IPS-NIHi11 (cell line): ENCODE measurements around the gene THAP10.
"Not testable (repeated sequence)": the region's sequence is repeated elsewhere in the genome, so short reads cannot be mapped to it uniquely, and the experiment has no call there.

Experiments used
- DNase-seq: peaks from one replicate; pipeline ENCODE4 v3.0.0; 2012; ENCODE audit warnings: mixed read lengths, low spot score

THAP10 gene

DNA sequence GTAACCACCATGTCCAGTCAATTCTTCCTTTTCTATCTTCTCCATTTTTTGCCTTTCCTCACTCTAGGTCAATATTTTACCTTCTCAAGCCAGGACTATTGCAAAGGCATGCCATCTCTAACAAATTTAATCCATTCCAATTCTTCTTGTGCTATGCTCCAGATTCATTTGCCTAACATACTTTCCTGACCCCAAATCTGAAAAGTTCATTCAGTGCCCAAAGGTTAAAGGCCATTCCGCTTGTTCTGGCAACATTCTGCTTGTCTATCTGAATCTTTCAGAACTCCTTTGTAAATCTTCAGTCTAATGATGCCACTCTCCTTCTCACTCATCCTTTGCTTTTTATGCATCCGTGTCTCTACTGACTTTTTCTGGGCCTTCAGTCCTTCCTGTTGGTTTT is 15.6 kb downstream of the THAP10 start:
- DNase-seq: no peak

DNA sequence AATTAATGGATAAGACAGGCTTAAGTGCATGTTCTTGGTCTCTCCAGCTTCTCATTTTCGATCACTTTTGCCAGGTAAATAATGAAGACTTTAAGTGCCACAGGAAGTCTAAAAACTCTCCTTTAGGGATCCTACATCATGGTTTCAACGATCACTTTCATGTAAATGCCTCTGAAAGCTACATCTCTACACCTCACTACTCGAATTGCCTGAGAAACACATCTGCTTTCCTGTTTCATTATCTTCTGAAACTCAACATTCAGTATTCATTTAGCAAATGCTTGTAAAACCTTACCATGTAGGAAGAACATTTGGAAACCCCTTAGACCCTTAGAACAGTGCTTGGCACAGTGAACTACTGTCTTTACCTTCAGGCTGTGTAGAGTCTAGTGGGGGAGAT is 16.2 kb downstream of the THAP10 start:
- DNase-seq: no peak

- DNase-seq: peak; percentile 24
Observed at GRCh38 chr15:70875001-70875782, 17.0 kb downstream of the THAP10 start.

DNA sequence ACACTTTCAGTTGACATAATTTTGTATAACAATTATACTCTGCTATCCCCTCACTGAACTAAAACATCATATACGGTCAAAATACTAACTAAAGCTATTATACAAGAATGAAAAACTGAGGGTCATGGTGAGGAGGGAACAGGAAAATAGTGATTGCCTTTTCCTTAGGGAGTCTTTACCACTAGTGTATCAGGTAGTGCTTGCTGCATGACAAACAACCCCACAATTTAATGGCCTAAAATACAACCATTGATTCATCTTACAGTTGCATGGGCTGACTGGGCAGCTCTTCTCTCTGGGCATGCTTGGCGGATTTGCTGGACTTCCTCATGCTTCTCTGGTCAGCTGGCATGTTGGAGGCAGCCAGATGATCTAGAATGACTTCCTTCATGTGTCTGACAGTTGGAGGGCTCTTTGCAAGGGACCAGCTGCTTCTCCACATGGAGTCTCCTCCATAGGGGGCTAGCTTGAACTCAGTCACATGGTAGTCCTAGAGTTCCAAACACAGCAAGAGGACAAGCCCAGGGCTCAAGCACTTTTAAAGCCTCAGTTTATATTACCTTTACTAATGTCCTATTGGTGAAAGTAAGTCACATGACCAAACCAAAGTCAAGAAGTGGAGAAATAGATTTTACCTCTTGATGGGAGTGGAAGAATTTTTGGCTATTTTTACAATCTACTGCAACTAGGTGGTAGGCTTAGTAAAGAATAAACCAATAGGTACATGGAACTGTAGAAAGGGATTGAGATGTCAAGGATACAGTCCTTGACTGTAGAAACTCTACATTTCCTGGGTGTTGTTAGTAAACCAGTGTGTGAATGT is 18.8 kb downstream of the THAP10 start:
- DNase-seq: no peak

- DNase-seq: not testable (repeated sequence)
Observed at GRCh38 chr15:70871490-70871889, 20.7 kb downstream of the THAP10 start.

- no peak for DNase-seq
Observed at GRCh38 chr15:70870051-70870450, 22.2 kb downstream of the THAP10 start.

GRCh38 chr15:70869346-70869745 is 22.9 kb downstream of the THAP10 start:
- no peak for DNase-seq

- DNase-seq: no peak
Observed at GRCh38 chr15:70867911-70868467, 24.2 kb downstream of the THAP10 start.

DNA sequence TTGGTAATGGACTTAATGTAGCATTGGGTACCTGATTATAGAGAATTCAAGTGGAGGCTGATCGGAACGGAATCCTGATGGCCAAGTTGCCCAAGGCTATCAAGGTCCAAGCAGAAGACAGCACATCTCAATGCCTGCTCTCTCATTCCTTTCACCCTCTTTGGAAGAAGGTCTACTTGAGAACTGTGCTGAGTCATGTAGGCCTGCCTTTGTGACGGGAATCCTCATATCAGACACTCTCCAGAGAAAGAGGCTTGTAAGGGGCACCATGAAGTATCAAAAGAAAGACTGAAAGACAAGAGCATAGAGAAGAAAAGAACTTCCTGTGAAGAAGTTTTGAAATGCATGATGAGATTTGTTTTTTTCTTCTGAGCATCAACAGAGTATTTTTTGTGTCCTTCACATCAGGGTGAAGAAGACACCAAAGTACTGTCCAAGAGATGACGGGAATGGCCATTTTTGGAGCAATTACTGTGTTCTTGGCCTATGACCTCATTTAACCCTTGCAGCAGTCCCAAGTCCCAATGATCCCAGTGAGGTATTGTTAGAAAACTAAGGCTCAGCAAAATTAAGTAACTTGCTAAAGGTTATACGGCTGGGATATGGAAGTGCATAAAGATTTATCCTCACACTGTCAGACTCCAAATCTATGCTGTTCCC is 25.1 kb downstream of the THAP10 start:
- DNase-seq: no peak

- no peak for DNase-seq
Observed at GRCh38 chr15:70863450-70864218, 28.6 kb downstream of the THAP10 start.

DNA sequence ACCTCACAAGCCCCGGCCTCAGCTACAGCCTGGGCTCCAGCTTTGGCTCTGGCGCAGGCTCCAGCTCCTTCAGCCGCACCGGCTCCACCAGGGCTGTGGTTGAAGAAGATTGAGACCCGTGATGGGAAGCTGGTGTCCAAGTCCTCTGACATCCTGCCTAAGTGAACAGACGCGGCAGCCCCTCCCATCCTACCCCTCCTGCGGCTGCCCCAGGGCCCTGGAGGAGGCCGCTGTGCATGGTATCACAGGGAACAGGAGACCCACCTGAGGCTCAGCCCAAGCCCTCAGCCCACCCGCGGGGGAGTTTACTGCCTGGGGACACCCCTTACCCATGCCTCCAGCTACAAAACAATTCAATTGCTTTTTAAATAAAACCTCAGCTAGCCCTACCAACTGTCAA is 32.2 kb downstream of the THAP10 start:
- DNase-seq: no peak

DNA sequence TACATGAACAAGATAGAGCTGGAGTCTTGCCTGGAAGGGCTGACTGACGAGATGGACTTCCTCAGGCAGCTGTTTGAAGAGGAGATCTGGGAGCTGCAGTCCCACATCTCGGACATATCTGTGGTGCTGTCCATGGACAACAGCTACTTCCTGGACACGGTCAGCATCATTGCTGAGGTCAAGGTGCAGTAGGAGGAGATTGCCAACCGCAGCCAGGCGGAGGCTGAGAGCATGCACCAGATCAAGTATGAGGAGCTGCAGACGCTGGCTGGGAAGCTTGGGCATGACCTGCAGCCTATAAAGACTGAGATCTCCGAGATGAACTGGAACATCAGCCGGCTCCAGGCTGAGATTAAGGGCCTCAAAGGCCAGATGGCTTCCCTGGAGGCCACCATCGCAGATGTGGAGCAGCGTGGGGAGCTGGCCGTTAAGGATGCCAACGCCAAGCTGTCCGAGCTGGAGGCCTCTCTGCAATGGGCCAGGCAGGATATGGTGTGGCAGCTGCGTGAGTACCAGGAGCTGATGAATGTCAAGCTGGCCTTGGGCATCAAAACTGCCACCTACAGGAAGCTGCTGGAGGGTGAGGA is 32.8 kb downstream of the THAP10 start:
- no peak for DNase-seq

GRCh38 chr15:70858614-70859321 is 33.5 kb downstream of the THAP10 start:
- not testable (repeated sequence) for DNase-seq

- DNase-seq: no peak
Observed at GRCh38 chr15:70857562-70858285, 34.5 kb downstream of the THAP10 start.

- no peak for DNase-seq
Observed at GRCh38 chr15:70856884-70857561, 35.2 kb downstream of the THAP10 start.

- no peak for DNase-seq
Observed at GRCh38 chr15:70856177-70856883, 35.9 kb downstream of the THAP10 start.

- no peak for DNase-seq
Observed at GRCh38 chr15:70855764-70856163, 36.5 kb downstream of the THAP10 start.

DNA sequence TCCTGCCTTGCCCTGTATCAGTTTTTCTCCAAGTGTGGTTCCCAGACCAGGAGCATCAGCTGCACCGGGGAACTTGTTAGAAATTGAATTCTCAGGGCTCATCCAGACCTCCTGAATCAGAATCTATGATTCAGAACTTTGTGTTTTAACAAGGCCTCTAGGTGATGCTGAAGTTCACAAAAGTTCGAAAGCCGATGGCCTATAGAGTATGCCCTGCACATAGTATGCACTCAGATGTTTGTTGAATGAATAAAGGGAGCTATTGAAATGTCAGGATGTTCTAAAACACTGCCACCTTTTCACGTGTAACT is 37.6 kb downstream of the THAP10 start:
- DNase-seq: no peak
